Stimulated activated naive CD4-positive, alpha-beta T cell (primary cell): ENCODE results near the gene SOBP.
A peak's percentile ranks its signal among the peaks of the same experiment; 100 is the strongest.
"Not testable (repeated sequence)": the region's sequence is repeated elsewhere in the genome, so short reads cannot be mapped to it uniquely, and the experiment has no call there.

Experiments
- DNase-seq, 6 experiments: peaks; one replicate each; lab custom pipeline; 2025; lab: John Stamatoyannopoulos, UW

The SOBP gene

GRCh38 chr6:107489636-107490565 lies at the start of gene SOBP:
Gene SOBP (plus strand): TSS chr6:107490117. CDS start chr6:107490617, 500 bp downstream.
- peak; percentile 16 to 56 (median 30) for DNase-seq

- DNase-seq = no peak
Measured at GRCh38 chr6:107440936-107441335, 49.0 kb upstream of the SOBP start.

GRCh38 chr6:107441682-107442081 lies 48.2 kb upstream of the SOBP start:
- DNase-seq = no peak

- DNase-seq = no peak
Measured at GRCh38 chr6:107442938-107443607, 46.8 kb upstream of the SOBP start.

- DNase-seq = no peak
Measured at GRCh38 chr6:107443608-107444267, 46.2 kb upstream of the SOBP start.

- no peak for DNase-seq
Measured at GRCh38 chr6:107444277-107444676, 45.6 kb upstream of the SOBP start.

- DNase-seq = no peak
Measured at GRCh38 chr6:107447663-107448216, 42.2 kb upstream of the SOBP start.

- no peak for DNase-seq
Measured at GRCh38 chr6:107448776-107449175, 41.1 kb upstream of the SOBP start.

GRCh38 chr6:107458672-107459282 lies 31.1 kb upstream of the SOBP start:
- peak in 4 of 6 experiments; percentile 11 to 58 (median 40) for DNase-seq

GRCh38 chr6:107459283-107460082 lies 30.4 kb upstream of the SOBP start, which contains the start of gene PDSS2:
Gene PDSS2 (minus strand): TSS chr6:107459564. CDS start chr6:107459285, 279 bp downstream.
- DNase-seq = peak; percentile 90 to 96 (median 92)

GRCh38 chr6:107460083-107460631 lies 29.8 kb upstream of the SOBP start:
- DNase-seq = no peak

- DNase-seq = no peak
Measured at GRCh38 chr6:107466062-107466461, 23.9 kb upstream of the SOBP start.

- no peak for DNase-seq
Measured at GRCh38 chr6:107470364-107470763, 19.6 kb upstream of the SOBP start.

GRCh38 chr6:107473660-107474059 lies 16.3 kb upstream of the SOBP start:
- no peak for DNase-seq

GRCh38 chr6:107475360-107475759 lies 14.6 kb upstream of the SOBP start:
- not testable (repeated sequence) for DNase-seq

- not testable (repeated sequence) for DNase-seq
Measured at GRCh38 chr6:107475826-107476225, 14.1 kb upstream of the SOBP start.

- no peak for DNase-seq
Measured at GRCh38 chr6:107479089-107479690, 10.7 kb upstream of the SOBP start.

- DNase-seq = no peak
Measured at GRCh38 chr6:107485157-107485556, 4.8 kb upstream of the SOBP start.

- DNase-seq = no peak
Measured at GRCh38 chr6:107488174-107488874, 1.6 kb upstream of the SOBP start.
